MM.1S (cell line): ENCODE results near the gene KRTAP19-1.

Experiments used
- CTCF ChIP-seq: fragments of 300-600 bp; sonication (generic); IDR thresholded peaks from 2 replicates; pipeline ENCODE4 v1.5.1; 2016; ENCODE audit warnings: antibody characterized with exemption, low read length, mixed read lengths
- EZH2 ChIP-seq: fragments of 300-600 bp; sonication (generic); optimal IDR thresholded peaks from 2 replicates; pipeline ENCODE3; 2017; ENCODE audit warnings: low read depth, mild to moderate bottlenecking, antibody characterized with exemption, low read length, mixed read lengths
- EZH2phosphoT487 ChIP-seq: fragments of 300-600 bp; sonication (generic); IDR thresholded peaks from 2 replicates; pipeline ENCODE4 v1.6.1; 2018; ENCODE audit warnings: antibody characterized with exemption, low read length

GRCh38 chr21:30497065-30497464 is 16.9 kb upstream of the KRTAP19-1 start, which contains the start of gene KRTAP19-4:
- no peak for TF ChIP-seq CTCF
- no peak for TF ChIP-seq EZH2
- TF ChIP-seq EZH2phosphoT487, result no peak
